ENCODE results near the gene PARP11.

PARP11 gene

DNA sequence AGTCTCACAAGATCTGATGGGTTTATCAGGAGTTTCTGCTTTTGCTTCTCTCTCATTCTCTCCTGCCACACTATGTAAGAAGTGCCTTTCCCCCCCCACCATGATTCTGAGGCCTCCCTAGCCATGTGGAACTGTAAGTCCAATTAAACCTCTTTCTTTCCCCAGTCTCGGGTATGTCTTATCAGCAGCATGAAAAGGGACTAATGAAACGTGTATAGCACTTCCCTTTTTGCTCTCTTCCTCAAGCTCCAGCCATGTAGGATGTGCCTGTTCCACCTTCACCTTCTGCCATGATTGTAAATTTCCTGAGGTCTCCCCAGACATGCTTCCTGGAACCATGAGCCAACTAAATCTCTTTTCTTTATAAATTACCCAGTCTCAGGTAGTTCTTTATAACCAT is 113.3 kb downstream of the PARP11 start:
- Histone ChIP-seq H3K4me2 (ENCODE audit: low read length) (no peak overlapping the region), H3K27ac (ENCODE audit: low read depth, low read length) (no peak overlapping the region), H3K27me3 (ENCODE audit: control insufficient read depth, low read length) (no peaks in the 10 kb centered on the region; the same call in 1 of the 2 replicates), H3K9me2 (replicated peaks; ENCODE audit: control insufficient read depth, low read length) (no peaks in the 10 kb centered on the region), H3K4me1 (ENCODE audit: control insufficient read depth, low read length) (0 out of 2 replicates have a peak, but pooled peaks cover 3% of the 10 kb centered on the region), H3K9me3 (ENCODE audit: control insufficient read depth, insufficient read depth, low read length) (0 out of 2 replicates have a peak, but pooled peaks cover 3% of the 10 kb centered on the region), H4K20me1 (ENCODE audit: control insufficient read depth, insufficient read depth, low read depth, low read length) (no peaks in the 10 kb centered on the region), H3K36me3 (ENCODE audit: control insufficient read depth, low read length) (no peaks in the 10 kb centered on the region), H3K79me2 (ENCODE audit: control insufficient read depth, low read length) (no peaks in the 10 kb centered on the region), H3F3A (ENCODE audit: control insufficient read depth, insufficient read depth) (no peaks in the 10 kb centered on the region), H3K4me3 (ENCODE audit: low read length) (no peak overlapping the region)
- TF ChIP-seq, protein P1, sequence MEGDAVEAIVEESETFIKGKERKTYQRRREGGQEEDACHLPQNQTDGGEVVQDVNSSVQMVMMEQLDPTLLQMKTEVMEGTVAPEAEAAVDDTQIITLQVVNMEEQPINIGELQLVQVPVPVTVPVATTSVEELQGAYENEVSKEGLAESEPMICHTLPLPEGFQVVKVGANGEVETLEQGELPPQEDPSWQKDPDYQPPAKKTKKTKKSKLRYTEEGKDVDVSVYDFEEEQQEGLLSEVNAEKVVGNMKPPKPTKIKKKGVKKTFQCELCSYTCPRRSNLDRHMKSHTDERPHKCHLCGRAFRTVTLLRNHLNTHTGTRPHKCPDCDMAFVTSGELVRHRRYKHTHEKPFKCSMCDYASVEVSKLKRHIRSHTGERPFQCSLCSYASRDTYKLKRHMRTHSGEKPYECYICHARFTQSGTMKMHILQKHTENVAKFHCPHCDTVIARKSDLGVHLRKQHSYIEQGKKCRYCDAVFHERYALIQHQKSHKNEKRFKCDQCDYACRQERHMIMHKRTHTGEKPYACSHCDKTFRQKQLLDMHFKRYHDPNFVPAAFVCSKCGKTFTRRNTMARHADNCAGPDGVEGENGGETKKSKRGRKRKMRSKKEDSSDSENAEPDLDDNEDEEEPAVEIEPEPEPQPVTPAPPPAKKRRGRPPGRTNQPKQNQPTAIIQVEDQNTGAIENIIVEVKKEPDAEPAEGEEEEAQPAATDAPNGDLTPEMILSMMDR (IDR thresholded peaks at IDR 0.05; ENCODE audit: low read depth, low read length, poor library complexity, severe bottlenecking): no peak
- no peak for TF ChIP-seq EZH2phosphoT487 (IDR thresholded peaks at IDR 0.05; ENCODE audit: borderline replicate concordance, low read length)
